Esophagus muscularis mucosa (tissue), 4 donors: ENCODE data around the gene PUSL1. TPM values are rescaled to one million over a fixed set of nuclear protein-coding genes. Genes with fewer than 3 reads are reported as not detected.

Experiments
- DNase-seq: peaks from one replicate; pipeline ENCODE4 v3.0.0-alpha.2; 2017; ENCODE audit errors: extremely low spot score
- H3K27ac ChIP-seq, 4 donors: fragments of 200-600 bp; sonication (generic); replicated peaks in 1 of 4; 1 replicate in 3 of 4; 2 replicates in 1 of 4; pipeline ENCODE4 v1.5.1; 2016 to 2019; ENCODE audit warnings: mild to moderate bottlenecking in 1 of 4
- H3K27me3 ChIP-seq, 4 donors: fragments of 200-600 bp; sonication (generic); one replicate each; pipeline versions ENCODE4 v1.5.1 to v1.6.0; 2016 to 2019
- H3K36me3 ChIP-seq, 4 donors: fragments of 200-600 bp; sonication (generic); one replicate each; pipeline ENCODE4 v1.5.1; 2016 to 2019
- H3K4me1 ChIP-seq, 4 donors: fragments of 200-600 bp; sonication (generic); one replicate each; pipeline ENCODE4 v1.5.1; 2016 to 2019
- H3K4me3 ChIP-seq, 4 donors: fragments of 200-600 bp; sonication (generic); 1 replicate in 2 of 4; 2 replicates in 2 of 4; pipeline ENCODE4 v1.5.1; 2016 to 2019; ENCODE audit warnings: mild to moderate bottlenecking in 4 of 4, moderate library complexity in 1 of 4
- H3K9me3 ChIP-seq, 4 donors: fragments of 200-600 bp; sonication (generic); 1 replicate in 3 of 4; 2 replicates in 1 of 4; pipeline ENCODE4 v1.5.1; 2016 to 2019
- CTCF ChIP-seq, 3 experiments: fragments of 200-600 bp in 2 of 3; fragments of 450-650 bp in 1 of 3; sonication (generic) in 2 of 3; IDR thresholded peaks; one replicate each; pipeline ENCODE4 v1.5.1; 2017 to 2019; ENCODE audit warnings: antibody characterized with exemption in 3 of 3, mild to moderate bottlenecking in 2 of 3, moderate library complexity in 1 of 3
- EP300 ChIP-seq: sonication (generic); formaldehyde crosslinking; IDR thresholded peaks from one replicate; pipeline ENCODE4 v1.6.1; 2017; ENCODE audit warnings: antibody characterized with exemption
- POLR2A ChIP-seq: fragments of 450-650 bp; IDR thresholded peaks from one replicate; pipeline ENCODE4 v1.6.1; 2017; ENCODE audit warnings: antibody characterized with exemption, moderate library complexity, mild to moderate bottlenecking, low read depth
- POLR2AphosphoS5 ChIP-seq, 2 donors: sonication (generic); formaldehyde crosslinking; IDR thresholded peaks; one replicate each; pipeline ENCODE4 v1.6.1; 2017; ENCODE audit warnings: antibody characterized with exemption in 2 of 2
- WGBS: methylation state at CpG from one replicate; pipeline ENCODE4 v1.1.5; 2018; 5-methylcytosine and 5-hydroxymethylcytosine counted together
- intact Hi-C: fragments of 100-400 bp; cut with DNase I; formaldehyde crosslinking; loops from one replicate; pipeline ENCODE4 v1.15.1; 2023
- total RNA-seq, 4 donors: library from RNA; depleted of rRNA; stranded (reverse); fragments of >200 nt; gene quantifications; one replicate each; pipeline versions ENCODE4 v1.1.0 to v1.2.1, GENCODE V29; 2016

Gene PUSL1
- total RNA-seq, 4 donors from 2014 or later, result 10.3 to 24.7 (median 21.7) TPM

- 78% methylated on average over 6 of the region's 8 CpGs for WGBS
- DNase-seq, result no peak
- H3K36me3 ChIP-seq, result peaks cover 14 to 45% (median 31%) of the 10 kb centered on the region in 4 donors
- peak overlapping the region in 1 of 4 donors; percentile 92 for H3K27ac ChIP-seq
- H3K4me3 ChIP-seq, result peak overlapping the region; percentile 67 to 99 (median 80)
- intact Hi-C loops, result no loop called here
- H3K27me3 ChIP-seq, result no peaks in the 10 kb centered on the region
- no peak for TF ChIP-seq POLR2AphosphoS5 (IDR thresholded peaks at IDR 0.05)
- no peak for TF ChIP-seq POLR2A
- TF ChIP-seq CTCF (IDR thresholded peaks at IDR 0.05), result no peak
- no peak for TF ChIP-seq EP300
- no peaks in the 10 kb centered on the region for H3K9me3 ChIP-seq
- H3K4me1 ChIP-seq, result peaks cover 60 to 65% (median 62%) of the 10 kb centered on the region in 4 donors
These were observed 17.7 kb downstream of the PUSL1 start for GRCh38 chr1:1326075-1326605.

GRCh38 chr1:1327291-1327690 lies 18.9 kb downstream of the PUSL1 start:
- Histone ChIP-seq H3K4me3 (no peak overlapping the region), H3K4me1 (peaks cover 52 to 58% (median 54%) of the 10 kb centered on the region in 4 donors), H3K36me3 (peaks cover 14 to 35% (median 27%) of the 10 kb centered on the region in 4 donors), H3K9me3 (no peaks in the 10 kb centered on the region), H3K27ac (no peak overlapping the region), H3K27me3 (no peaks in the 10 kb centered on the region)
- WGBS, result 93% methylated on average over 39 of the region's 40 CpGs
- no peak for DNase-seq
- intact Hi-C loops, result no loop called here
- TF ChIP-seq EP300 (no peak), POLR2AphosphoS5 (IDR thresholded peaks at IDR 0.05) (no peak)

- no peak for DNase-seq
- intact Hi-C loops, result no loop called here
- no peak for TF ChIP-seq EP300
- no peak for TF ChIP-seq POLR2A
- no peak for TF ChIP-seq POLR2AphosphoS5 (IDR thresholded peaks at IDR 0.05)
- no peak for TF ChIP-seq CTCF (IDR thresholded peaks at IDR 0.05)
- 69% methylated on average over 11 of the region's 15 CpGs for WGBS
- Histone ChIP-seq H3K9me3 (no peaks in the 10 kb centered on the region), H3K27me3 (no peaks in the 10 kb centered on the region), H3K4me1 (peaks cover 43 to 49% (median 44%) of the 10 kb centered on the region in 4 donors), H3K4me3 (no peak overlapping the region), H3K27ac (no peak overlapping the region), H3K36me3 (peaks cover 14 to 33% (median 26%) of the 10 kb centered on the region in 4 donors)
These were observed 19.9 kb downstream of the PUSL1 start for GRCh38 chr1:1328254-1328653.

- H3K27me3 ChIP-seq, result no peaks in the 10 kb centered on the region
- peaks cover 14 to 33% (median 26%) of the 10 kb centered on the region in 4 donors for H3K36me3 ChIP-seq
- H3K27ac ChIP-seq, result no peak overlapping the region
- intact Hi-C loops, result no loop called here
- H3K4me1 ChIP-seq, result peaks cover 37 to 48% (median 40%) of the 10 kb centered on the region in 4 donors
- WGBS, result 90% methylated on average over 45 of the region's 58 CpGs
- H3K9me3 ChIP-seq, result no peaks in the 10 kb centered on the region
- TF ChIP-seq EP300, result no peak
- no peak for TF ChIP-seq POLR2A
- no peak for TF ChIP-seq CTCF (IDR thresholded peaks at IDR 0.05)
- TF ChIP-seq POLR2AphosphoS5 (IDR thresholded peaks at IDR 0.05), result peak in 1 of 2 donors; percentile 51
- DNase-seq, result no peak
- no peak overlapping the region for H3K4me3 ChIP-seq
These were observed 21.2 kb downstream of the PUSL1 start for GRCh38 chr1:1329304-1330210.

- H3K4me1 ChIP-seq, result peaks cover 30 to 41% (median 33%) of the 10 kb centered on the region in 4 donors
- no peaks in the 10 kb centered on the region for H3K9me3 ChIP-seq
- no peak for DNase-seq
- TF ChIP-seq CTCF (IDR thresholded peaks at IDR 0.05) (no peak), EP300 (no peak), POLR2AphosphoS5 (IDR thresholded peaks at IDR 0.05) (no peak)
- peaks cover 14 to 36% (median 28%) of the 10 kb centered on the region in 4 donors for H3K36me3 ChIP-seq
- H3K27me3 ChIP-seq, result no peaks in the 10 kb centered on the region
- intact Hi-C loops, result no loop called here
- WGBS, result 66% methylated on average over 12 of the region's 15 CpGs
- no peak overlapping the region for H3K4me3 ChIP-seq
- no peak overlapping the region for H3K27ac ChIP-seq
These were observed 22.1 kb downstream of the PUSL1 start for GRCh38 chr1:1330366-1331067.
